Pancreas (tissue), 10 donors: ENCODE results near the gene CTXND1. TPM values are rescaled to one million over a fixed set of nuclear protein-coding genes. Genes with fewer than 3 reads are reported as not detected.

Experiments used
- ATAC-seq, 4 donors: fragments of 200-7000 bp; cut with Tn5 transposase; one replicate each; pipeline versions ENCODE4 v1.8.0 to v1.9.1; 2020; ENCODE audit warnings: mild to moderate bottlenecking in 4 of 4, moderate library complexity in 4 of 4
- DNase-seq, 6 donors: peaks; one replicate each; pipeline ENCODE4 v3.0.0-alpha.2; 2020
- FAIRE-seq: peaks from 2 replicates; lab custom pipeline; 2012; peaks lifted over from hg19 to GRCh38; lab: Jason Lieb, UNC
- H3K27ac ChIP-seq, 4 donors: fragments of 200-600 bp; sonication (generic); 1 replicate in 3 of 4; 2 replicates in 1 of 4; pipeline versions ENCODE4 v1.5.0 to v1.8.0; 2020
- H3K27me3 ChIP-seq, 4 donors: fragments of 200-600 bp; one replicate each; pipeline ENCODE4 v1.8.0; 2021
- H3K36me3 ChIP-seq, 3 donors: fragments of 200-600 bp; sonication (generic) in 1 of 3; one replicate each; pipeline versions ENCODE4 v1.5.0 to v1.8.0; 2020 to 2021
- H3K4me1 ChIP-seq, 3 donors: fragments of 200-600 bp; one replicate each; pipeline ENCODE4 v1.8.0; 2021
- H3K4me3 ChIP-seq, 4 donors: fragments of 200-600 bp; sonication (generic) in 2 of 4; one replicate each; pipeline versions ENCODE4 v1.5.0 to v1.8.0; 2020 to 2021
- H3K9me3 ChIP-seq, 4 donors: fragments of 200-600 bp; one replicate each; pipeline ENCODE4 v1.8.0; 2021
- WGBS, 2 donors: extraction: QIAGEN DNeasy Blood & Tissue Kit; methylation state at CpG; one replicate each; pipeline ENCODE4 v1.1.7; 2013; 5-methylcytosine and 5-hydroxymethylcytosine counted together
- intact Hi-C, 3 donors: fragments of 100-400 bp; cut with DNase I; formaldehyde crosslinking; loops; one replicate each; pipeline versions ENCODE4 v1.11.1 to v1.14.2; 2022
- polyA plus RNA-seq, 2 donors: library from polyadenylated mRNA; stranded (reverse); fragments of 200-250 nt; gene quantifications; one replicate each; pipeline ENCODE4 v1.2.3, GENCODE V29; 2013
- total RNA-seq, 6 donors: library from RNA; stranded (reverse); fragmentation: NEBNext Ultra II Directional in 4 of 6; extraction: Animal tissue kit (Norgen Biotek cat#: 25700) in 4 of 6; gene quantifications; one replicate each; pipeline versions ENCODE4 v1.2.1 to v1.2.4, GENCODE V29; 2021 to 2023
- TF ChIP-seq, protein P1 (sequence below), 4 donors: fragments of 200-600 bp; sonication (generic) in 3 of 4; IDR thresholded peaks; one replicate each; pipeline versions ENCODE4 v1.5.0 to v1.8.0; 2021; ENCODE audit warnings: antibody characterized with exemption in 4 of 4
- donor health status: healthy with polysubstance abuse.
- donor health status: DM: no; HTN: no; CAD: no; lungs with moderate emphysema.
- donor health status: DM: no; HTN: no; CAD: no.
- donor health status: control.
- donor health status: control.
- donor health status: Bipolar disorder and iron deficiency.
- donor health status: DM: yes; HTN: yes; CAD: no.
- donor health status: DM: no; HTN: no; CAD: no.
- donor health status: DM: no; HTN: no; CAD: no.
- donor health status: DM: yes; HTN: yes; CAD: no.

CTXND1 gene
- total and polyA plus RNA-seq, 8 donors: 0.37 to 1.4 (median 0.61) TPM

DNA sequence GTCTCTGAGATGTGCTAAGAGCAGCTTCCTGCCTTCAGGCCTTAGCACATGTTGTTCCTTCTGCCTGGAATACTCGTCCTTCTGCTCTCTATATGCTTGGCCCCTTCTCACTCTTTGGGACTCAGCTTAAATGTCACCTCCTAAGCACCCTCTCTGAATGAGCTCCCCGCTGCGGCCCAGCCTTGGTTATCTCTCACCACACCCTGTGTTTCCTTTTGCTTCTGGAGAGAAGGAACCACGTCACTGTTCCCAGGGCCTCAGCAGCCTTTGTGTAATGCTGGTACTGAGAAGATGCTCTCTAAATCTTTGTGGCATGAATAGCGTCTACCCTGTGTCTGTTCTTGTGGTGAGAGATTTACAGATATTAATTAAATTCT is 97.0 kb downstream of the CTXND1 start:
- ATAC-seq: no peak
- Histone ChIP-seq H3K36me3 (peaks cover 0 to 3% (median 0%) of the 10 kb centered on the region in 3 donors), H3K27me3 (no peaks in the 10 kb centered on the region), H3K4me3 (no peak overlapping the region), H3K4me1 (no peaks in the 10 kb centered on the region), H3K9me3 (no peaks in the 10 kb centered on the region), H3K27ac (no peak overlapping the region)
- intact Hi-C loops: loop anchor here in 1 of 3 donors (10.0 kb wide), 1 partner anchor 90 kb away; no protein-coding TSS in a partner anchor
- TF ChIP-seq, protein P1, sequence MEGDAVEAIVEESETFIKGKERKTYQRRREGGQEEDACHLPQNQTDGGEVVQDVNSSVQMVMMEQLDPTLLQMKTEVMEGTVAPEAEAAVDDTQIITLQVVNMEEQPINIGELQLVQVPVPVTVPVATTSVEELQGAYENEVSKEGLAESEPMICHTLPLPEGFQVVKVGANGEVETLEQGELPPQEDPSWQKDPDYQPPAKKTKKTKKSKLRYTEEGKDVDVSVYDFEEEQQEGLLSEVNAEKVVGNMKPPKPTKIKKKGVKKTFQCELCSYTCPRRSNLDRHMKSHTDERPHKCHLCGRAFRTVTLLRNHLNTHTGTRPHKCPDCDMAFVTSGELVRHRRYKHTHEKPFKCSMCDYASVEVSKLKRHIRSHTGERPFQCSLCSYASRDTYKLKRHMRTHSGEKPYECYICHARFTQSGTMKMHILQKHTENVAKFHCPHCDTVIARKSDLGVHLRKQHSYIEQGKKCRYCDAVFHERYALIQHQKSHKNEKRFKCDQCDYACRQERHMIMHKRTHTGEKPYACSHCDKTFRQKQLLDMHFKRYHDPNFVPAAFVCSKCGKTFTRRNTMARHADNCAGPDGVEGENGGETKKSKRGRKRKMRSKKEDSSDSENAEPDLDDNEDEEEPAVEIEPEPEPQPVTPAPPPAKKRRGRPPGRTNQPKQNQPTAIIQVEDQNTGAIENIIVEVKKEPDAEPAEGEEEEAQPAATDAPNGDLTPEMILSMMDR (IDR thresholded peaks at IDR 0.05): no peak
- 88 to 94% methylated on average over 5 of the region's 5 CpGs for WGBS, 2 donors
- no peak for DNase-seq
- no peak for FAIRE-seq

GRCh38 chr15:80154336-80154735 is 97.7 kb downstream of the CTXND1 start:
- no peak for ATAC-seq
- TF ChIP-seq, protein P1 (IDR thresholded peaks at IDR 0.05): no peak
- Histone ChIP-seq H3K4me3 (no peak overlapping the region), H3K27ac (no peak overlapping the region), H3K9me3 (no peaks in the 10 kb centered on the region), H3K4me1 (no peaks in the 10 kb centered on the region), H3K27me3 (no peaks in the 10 kb centered on the region), H3K36me3 (no peaks in the 10 kb centered on the region)
- DNase-seq: no peak
- no peak for FAIRE-seq
- WGBS, 2 donors: 84 to 86% methylated on average over 6 of the region's 6 CpGs
- intact Hi-C loops: loop anchor here in 1 of 3 donors (10.0 kb wide), 1 partner anchor 90 kb away; no protein-coding TSS in a partner anchor

- Histone ChIP-seq H3K27ac (peak overlapping the region in 1 of 4 donors; percentile 55), H3K27me3 (no peaks in the 10 kb centered on the region), H3K9me3 (no peaks in the 10 kb centered on the region), H3K4me3 (peak overlapping the region in 1 of 4 donors; percentile 58), H3K4me1 (no peaks in the 10 kb centered on the region), H3K36me3 (no peaks in the 10 kb centered on the region)
- no peak for ATAC-seq
- no peak for FAIRE-seq
- no peak for DNase-seq
- TF ChIP-seq, protein P1 (IDR thresholded peaks at IDR 0.05): no peak
- WGBS, 2 donors: 80 to 85% methylated on average over 4 of the region's 4 CpGs
- intact Hi-C loops: loop anchor here in 1 of 3 donors (10.0 kb wide), 1 partner anchor 89 kb away; no protein-coding TSS in a partner anchor
These were observed 98.1 kb downstream of the CTXND1 start for GRCh38 chr15:80153900-80154299.

DNA sequence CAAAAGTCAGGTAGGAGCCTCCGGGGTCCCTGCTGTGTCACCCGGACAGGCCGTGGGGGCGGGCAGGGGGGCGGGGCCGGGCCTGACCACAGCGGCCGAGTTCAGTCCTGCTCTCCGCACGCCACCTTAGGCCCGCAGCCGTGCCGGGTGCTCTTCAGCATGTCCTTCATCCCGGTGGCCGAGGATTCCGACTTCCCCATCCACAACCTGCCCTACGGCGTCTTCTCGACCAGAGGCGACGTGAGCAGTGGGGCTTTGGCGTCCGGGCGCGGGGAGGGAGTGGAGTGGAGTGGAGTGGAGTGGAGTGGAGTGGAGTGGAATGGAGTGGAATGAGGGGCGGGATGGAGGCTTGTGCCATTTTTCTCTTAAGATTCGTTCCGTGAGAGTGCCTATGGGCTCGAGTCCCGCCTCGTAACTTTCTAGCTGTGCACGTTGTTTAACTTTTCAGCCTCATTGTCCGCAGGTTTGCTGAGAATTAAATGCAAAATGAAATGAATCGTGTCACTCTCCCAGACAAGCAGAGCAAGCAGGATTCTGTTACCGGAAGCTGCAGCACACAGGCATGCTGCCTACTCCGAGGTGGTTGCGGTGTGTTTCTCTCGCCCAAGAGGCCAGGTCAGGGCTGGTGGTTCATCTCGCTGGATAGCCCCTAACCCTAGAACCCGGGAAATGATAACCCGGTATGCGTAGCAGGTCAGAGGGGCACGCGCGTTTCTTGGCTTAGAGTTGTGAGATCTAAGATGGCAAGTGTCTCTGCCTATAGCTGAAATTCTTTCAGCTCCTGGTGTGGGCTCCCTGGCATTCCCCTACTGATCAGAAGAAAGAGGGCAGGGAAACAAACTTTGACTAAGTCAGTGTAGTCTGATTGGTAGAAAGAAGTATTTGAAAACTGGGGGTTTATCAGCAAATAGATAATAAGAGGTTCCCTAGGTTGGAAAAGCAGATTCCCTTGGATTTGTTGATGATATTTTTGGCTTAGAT is 98.8 kb downstream of the CTXND1 start, which contains the start of gene FAH:
TSS of gene FAH (plus strand) at position 104 of the 981 bp plus-strand sequence. CDS start at position 160, 56 bp downstream.
- WGBS, 2 donors: 1 to 2% methylated on average over 45 of the region's 45 CpGs
- FAIRE-seq: no peak
- Histone ChIP-seq H3K36me3 (no peaks in the 10 kb centered on the region), H3K27me3 (no peaks in the 10 kb centered on the region), H3K27ac (peak within 1 kb of the TSS; percentile 53 to 74 (median 62)), H3K4me3 (peak within 1 kb of the TSS; percentile 42 to 58 (median 48)), H3K9me3 (no peaks in the 10 kb centered on the region), H3K4me1 (no peaks in the 10 kb centered on the region)
- DNase-seq: peak in 3 of 6 donors; percentile 36 to 38 (median 38)
- intact Hi-C loops: loop anchor here in 1 of 3 donors (10.0 kb wide), 1 partner anchor 88 kb away; no protein-coding TSS in a partner anchor
- TF ChIP-seq, protein P1 (IDR thresholded peaks at IDR 0.05): no peak
- ATAC-seq: peak; percentile 81 to 90 (median 83)
